HG03520 (cell line): Measurements from ENCODE around the gene RAB31.
"Not testable (repeated sequence)": the region's sequence is repeated elsewhere in the genome, so short reads cannot be mapped to it uniquely, and the experiment has no call there.

ENCODE experiments used
- ATAC-seq: cut with Tn5 transposase; IDR thresholded peaks from one replicate; pipeline ENCODE4 v1.9.1; 2021; ENCODE audit warnings: mild to moderate bottlenecking, moderate library complexity; ENCODE audit not compliant: unreplicated experiment

Gene RAB31

DNA sequence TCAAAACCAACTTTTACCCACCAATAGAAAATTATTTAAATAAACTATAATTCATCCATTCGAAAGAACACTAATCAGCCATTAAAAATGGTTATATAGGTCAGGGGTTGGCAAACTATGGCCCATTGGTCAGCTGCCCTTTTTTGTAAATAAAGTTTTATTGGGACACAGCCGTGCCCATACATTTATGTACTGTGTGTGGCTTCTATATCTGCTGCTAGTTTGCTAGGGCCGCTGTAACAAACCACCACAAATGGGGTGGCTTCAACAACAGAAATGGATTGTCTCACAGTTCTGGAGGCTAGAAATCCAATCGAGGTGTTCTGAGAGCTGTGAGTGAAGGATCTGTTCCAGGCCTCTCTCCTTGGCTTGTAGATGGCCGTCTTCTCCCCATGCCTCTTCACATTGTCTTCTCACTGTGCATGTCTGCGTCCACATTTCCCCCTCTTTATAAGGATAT lies 170.7 kb downstream of the RAB31 start:
- no peak for ATAC-seq

DNA sequence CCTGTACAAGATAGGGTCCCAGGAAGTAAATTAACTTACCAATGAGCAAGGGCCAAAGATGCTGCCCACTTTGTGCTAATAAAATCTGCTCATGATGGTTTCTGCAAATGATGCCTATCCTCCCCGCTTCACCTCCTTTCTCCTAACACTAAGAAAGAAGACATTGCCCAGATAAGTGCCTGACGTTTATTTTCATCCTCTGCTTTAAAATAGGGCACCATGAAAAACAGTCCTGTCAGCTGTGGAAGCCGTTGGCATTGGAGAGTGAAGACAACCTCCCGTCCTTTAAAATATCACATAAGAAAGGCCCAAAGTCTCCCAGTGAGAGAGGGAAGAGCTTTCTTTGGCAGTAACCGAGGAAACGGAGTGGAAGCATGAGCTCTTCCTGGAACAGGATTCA lies 176.0 kb downstream of the RAB31 start:
- no peak for ATAC-seq

DNA sequence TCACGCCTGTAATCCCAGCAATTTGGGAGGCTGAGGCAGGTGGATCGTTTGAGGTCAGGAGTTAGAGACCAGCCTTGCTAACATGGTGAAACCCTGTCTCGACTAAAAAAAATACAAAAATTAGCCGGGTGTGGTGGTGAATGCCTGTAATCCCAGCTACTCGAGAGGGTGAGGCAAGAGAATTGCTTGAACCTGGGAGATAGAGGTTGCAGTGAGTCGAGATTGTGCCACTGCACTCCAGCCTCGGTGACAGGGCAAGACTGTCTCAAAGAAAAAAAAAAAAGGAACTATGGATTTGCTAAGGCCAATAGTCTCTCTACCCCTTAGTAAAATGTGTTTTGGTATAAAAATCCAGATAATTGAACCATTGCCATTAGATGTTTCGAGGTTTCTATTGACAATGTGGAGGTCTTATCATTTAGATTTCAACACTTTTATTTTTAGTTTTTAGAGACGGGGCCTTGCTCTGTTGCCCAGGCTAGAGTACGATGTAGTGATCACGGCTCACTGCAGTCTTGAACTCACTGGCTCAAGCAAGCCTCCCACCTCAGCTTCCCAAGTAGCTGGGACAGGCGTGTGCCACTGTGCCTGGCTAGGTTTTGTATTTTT lies 176.5 kb downstream of the RAB31 start:
- no peak for ATAC-seq

DNA sequence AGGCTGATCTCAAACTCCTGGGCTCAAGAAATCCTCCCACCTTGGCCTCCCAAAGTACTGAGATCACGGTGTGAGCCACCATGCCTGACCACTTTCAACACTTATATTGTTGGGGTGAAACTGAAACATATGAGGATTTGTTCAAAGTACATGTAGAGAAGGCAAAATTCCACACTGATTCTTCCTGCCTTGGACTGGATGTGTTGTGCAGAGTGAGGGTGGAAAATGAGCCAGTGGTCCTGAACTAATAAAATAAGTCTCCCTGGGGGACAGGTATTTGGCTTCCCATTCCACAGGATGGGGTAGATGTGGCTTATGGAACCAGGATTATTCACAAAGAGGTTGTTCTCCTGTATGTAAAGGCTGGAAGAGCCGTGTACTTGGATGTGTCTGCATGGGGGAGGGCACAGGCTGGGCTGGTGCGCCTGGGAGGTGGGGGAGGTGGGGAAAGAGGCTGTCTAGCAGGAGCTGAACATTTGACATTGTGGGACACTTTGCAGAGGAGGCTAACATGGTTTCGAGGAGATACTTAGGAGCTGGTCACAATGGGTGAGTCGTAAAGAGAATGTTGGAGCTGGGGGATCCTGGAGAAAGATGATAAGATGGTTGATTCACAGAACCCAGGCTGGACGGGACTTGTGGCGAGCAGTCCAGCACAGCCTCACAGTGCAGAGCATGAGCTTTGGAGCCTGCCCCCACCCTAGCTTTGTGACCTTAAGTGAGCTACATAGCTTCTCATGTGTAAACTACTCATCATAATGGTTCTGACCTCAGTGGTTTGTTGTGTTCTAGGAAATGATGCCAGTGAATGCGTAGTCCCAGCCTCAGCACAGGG lies 177.3 kb downstream of the RAB31 start, which contains the start of gene TXNDC2:
TXNDC2 (plus strand) TSS at position 804 of the 835 bp plus-strand sequence. CDS start 708 bp downstream, outside the sequence.
- ATAC-seq = no peak

DNA sequence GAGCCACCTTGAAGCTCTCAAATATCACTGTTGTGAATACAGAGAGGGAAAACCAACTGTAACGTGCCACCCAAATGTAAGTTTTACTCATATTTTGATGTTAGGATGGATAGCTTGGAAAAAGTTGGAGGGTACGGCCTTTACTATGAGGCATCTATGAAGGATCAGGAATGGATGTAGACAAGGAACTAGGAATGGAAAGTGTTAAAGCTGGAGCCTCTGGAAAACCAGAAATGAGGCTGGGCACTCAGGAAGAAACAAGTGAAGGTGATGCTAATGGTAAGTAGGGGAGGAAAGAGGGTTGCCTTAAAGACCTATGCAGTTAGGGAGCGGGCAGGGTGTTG lies 177.9 kb downstream of the RAB31 start:
- ATAC-seq = no peak

DNA sequence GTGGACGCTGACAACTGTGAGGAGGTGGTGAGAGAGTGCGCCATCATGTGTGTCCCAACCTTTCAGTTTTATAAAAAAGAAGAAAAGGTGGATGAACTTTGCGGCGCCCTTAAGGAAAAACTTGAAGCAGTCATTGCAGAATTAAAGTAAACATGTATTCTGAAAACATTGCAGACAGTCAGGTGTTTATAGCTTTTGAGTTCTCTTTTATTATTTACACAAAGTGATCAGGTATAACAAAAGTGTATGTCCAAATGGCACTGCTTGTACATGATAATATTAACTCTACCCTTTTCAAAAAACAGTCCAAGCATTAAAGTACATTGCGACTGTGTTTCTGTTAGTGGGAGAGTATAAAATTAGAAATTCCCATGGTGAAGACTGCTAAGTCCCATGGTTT lies 179.9 kb downstream of the RAB31 start:
- ATAC-seq = no peak

DNA sequence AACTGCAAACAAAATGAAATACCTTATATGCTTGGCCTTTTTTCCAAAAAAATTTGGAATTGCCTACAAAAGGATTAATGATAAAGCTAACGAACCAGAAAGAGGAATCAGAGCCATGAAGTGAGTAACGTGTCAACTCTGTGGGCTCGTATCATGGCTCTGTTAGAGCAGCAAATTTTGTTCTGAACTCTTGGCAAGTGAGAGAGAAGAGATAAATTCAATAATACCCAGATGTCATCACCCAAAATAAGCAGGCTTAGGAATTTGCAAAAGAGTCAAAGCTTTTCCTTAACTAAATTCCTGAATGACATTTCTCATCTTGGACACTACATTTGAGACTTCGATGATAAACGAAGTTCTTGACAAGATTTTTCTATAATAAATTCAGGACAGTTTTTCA lies 182.1 kb downstream of the RAB31 start:
- ATAC-seq = no peak

DNA sequence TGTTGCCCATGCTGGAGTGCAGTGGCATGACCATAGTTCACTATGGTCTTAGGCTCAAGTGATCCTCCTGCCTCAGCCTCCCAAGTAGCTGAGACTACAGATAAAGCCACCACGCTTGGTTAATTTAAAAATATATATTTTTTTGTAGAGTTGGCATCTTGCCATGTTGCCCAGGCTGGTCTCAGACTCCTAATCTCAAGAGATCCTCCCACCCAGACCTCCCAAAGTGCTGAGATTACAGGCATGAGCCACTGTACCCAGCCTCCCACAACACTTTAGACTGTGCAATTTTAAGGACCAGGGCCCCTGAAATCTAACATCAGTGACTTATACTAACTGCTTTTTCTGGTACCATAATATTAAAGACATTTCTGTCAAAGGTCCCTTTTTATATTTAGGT lies 182.9 kb downstream of the RAB31 start:
- ATAC-seq = no peak

DNA sequence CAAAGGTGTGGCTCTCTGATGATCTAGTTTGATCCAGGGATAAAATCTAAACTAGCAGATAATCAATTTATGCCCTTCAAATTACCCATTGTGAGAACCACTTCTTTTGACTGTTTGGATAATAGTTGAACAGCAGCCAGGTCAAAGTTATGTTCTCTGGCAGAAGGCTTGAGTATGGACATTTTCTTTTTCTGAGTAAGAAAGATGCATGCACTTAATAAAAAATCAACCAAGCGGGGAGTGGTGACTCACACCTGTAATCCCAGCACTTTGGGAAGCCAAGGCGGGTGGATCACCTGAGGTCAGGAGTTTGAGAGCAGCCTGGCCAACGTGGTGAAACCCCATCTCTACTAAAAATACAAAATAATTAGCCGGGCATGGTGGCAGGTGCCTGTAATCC lies 183.4 kb downstream of the RAB31 start:
- not testable (repeated sequence) for ATAC-seq

DNA sequence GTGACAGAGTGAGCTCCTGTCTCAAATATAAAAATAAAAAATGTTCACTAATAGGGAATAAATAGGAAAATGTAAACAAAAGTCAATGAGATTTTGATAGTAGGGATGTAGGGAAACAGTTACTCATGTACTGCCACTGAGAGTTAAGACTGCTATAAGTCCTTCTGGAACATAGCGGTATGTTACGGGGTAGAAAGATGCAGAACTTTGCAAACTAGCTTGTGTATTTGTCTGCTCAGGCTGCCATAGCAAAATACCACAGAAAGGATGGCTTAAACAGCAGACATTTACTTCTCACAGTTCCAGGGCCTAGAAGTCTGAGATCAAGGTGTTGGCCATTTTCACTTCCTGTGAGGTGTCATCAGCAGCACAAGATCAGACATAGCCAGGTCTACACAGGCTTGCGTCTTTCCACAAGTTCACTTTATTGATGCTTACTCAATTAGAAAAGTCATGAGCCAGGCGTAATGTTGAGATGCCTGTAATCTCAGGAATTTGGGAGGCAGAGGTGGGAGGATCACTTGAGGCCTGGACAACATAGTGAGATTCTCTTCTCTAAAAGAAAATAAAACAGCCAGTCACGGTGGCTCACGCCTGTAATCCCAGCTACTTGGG lies 186.5 kb downstream of the RAB31 start:
- no peak for ATAC-seq

DNA sequence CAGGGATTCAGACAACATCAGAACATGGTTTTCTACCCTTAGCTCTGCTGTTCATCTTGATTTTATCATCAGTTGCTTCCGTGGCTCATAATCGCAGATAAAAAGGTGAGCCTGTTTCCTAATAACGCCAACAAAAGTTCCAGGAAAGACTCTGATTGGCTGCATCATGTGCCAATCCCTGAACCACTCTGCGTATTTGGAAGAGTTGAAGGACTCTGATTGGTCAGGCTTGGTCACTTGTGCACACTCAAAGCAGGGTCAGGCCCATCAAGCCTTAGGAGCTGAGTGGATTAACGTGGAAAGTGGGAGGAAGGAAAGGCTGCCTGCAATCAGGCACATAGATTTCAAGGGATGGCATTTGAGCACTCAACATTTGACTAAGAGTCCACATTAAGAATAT lies 189.0 kb downstream of the RAB31 start:
- ATAC-seq = no peak

DNA sequence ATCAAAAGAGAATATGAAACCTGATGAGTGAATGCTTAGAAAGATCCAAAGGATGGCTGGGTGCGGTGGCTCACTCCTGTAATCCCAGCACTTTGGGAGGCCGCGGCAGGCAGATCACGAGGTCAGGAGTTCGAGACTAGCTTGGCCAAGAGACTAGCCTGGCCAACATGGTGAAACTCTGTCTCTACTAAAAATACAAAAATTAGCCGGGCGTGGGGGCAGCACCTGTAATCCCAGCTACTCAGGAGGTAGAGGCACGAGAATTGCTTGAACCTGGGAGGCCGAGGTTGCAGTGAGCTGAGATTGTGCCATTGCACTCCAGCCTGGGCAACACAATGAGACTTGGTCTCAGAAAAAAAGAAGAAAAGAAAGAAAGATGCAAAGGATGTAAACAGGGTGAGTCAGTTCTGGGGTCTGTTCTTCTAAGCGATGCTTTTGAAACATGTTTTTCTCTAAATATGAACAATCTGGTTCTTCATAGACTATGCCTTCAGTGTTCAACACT lies 189.7 kb downstream of the RAB31 start:
- not testable (repeated sequence) for ATAC-seq

DNA sequence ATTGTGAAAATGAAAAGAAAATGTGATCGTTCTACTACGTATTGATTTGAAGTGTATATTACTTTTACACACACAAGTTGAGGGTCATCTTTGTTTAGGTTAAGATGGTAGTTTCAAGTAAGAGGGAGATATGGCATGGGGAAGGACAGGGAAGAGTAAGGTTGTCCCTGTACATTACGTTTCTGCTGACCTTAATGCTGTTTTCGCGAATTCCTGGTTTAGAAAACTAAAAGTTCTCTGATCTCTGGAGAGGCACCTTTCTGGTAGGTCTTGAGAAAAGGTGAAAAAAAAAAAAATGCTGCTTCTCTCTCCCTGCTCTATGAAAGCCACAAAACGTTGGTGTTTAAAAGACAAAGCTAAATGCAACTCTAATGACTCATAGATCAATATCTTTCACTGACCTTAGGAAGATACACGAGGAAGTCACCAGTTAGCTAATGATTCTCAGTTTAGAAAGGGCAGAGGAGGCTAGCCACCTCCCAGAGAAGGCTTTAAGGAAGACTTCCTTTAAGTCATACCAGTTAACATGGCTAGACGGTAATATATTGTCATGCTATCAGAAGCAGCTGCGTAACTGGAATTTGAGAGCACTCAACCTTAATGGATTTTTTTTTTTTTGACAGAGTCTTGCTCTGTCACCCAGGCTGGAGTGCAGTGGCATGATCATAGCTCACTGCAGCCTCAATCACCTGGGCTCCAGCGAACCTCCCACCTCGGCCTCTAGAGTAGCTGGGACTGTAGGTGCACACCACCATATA lies 190.9 kb downstream of the RAB31 start:
- ATAC-seq = no peak

DNA sequence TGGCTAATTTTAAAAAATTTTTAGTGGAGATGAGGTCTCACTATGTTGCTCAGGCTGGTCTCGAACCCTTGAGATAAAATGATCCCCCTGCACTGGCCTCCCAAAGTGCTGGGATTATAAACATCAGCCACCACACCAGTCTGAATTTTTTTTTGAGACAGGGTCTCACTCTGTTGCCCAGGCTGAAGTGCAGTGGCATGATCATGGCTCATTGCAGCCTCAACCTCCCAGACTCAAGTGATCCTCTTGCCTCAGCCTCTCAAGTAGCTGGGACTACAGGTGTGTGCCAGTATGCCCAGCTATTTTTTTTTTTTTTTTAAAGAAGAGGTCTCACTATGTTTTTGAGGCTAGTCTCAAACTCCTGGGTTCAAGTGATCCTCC lies 191.4 kb downstream of the RAB31 start:
- ATAC-seq = not testable (repeated sequence)

DNA sequence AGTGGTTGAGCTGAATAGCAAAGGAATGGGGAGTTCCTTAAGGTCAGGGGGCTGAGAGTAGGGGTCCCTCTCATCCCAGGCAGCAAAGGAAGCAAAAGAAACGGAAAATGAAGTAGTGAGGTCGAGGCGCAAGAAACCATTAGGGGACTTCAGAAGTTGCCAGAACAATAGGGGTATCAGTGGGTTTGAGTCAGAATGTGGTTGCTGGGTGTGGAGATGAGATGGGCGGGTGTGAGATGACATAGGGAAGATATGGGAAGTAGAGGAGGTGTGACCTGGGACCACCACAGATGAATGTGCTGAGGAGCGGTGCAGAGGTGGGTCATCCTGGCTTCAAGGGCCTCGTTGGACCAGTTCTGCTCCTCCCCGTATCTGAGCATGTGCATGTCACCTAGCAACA lies 192.6 kb downstream of the RAB31 start:
- ATAC-seq = no peak

DNA sequence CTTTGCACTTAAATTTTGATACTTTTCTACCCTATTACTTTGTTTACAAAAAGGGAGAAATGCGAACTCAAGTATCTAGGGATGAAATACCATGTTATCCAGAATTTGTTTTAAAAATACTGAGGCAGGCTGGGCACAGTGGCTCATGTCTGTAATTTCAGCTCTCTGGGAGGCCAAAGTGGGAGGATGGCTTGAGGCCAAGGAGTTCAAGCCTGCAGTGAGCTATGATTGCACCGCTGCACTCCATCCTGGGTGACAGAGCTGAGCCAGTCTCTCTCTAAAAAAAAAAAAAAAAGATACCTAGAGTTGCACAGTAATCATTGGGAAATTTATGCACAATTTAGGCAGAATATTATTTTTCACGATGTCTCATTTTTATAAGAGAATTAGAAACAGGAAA lies 193.3 kb downstream of the RAB31 start:
- no peak for ATAC-seq

DNA sequence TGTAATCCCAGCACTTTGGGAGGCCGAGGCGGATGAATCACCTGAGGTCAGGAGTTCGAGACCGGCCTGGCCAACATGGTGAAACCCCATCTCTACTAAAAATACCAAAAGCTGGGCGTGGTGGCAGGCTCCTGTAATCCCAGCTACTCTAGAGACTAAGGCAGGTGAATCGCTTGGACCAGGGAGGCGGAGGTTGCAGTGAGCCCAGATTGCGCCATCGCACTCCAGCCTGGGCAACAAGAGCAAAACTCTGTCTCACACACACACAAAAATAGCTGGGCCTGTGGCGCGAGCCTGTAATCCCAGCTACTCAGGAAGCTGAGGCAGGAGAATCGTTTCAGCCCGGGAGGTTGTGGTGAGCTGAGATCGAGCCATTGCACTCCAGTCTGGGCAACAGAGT lies 194.2 kb downstream of the RAB31 start:
- ATAC-seq = not testable (repeated sequence)

DNA sequence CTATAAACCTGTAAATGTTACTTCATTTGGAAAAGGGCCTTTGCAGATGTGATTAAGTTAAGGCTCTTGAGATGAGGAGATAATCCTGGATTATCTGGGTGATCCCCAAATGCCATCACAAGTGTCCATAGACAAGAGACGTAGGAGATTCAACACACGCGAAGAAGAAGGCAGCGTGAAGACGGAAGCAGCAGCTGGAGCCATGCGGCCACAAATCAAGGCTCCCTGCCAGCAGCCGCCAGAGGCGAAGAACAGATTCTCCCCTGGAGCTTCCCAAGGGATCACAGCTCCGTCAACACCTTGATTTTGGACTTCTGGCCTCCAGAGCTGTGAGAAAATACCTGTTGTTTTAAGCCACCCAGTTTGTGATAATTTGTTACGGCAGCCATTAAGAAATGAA lies 194.7 kb downstream of the RAB31 start:
- ATAC-seq = no peak

DNA sequence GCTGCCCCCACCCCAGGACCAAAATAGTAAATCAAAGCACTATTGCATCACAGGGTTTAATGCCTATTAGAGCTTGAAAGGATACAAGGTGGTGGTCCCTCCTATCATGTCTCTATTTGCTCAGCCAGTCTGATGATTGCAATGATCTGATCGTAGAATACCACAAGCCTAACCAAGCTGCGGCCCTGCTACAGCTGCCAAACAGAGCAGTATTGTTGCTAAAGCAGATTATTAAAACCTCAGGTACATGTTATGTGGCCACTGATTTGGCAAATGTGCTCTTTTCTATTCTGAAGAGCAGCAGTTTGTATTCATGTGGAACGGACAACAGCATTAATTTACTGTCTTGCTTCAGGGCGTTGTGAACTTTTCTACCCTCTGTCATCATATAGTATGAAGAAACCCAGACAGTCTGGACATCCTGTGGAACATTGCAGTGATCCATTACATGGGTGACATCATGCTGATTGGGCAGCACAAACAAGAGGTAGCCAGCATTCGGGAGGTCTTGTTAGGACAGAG lies 197.4 kb downstream of the RAB31 start:
- ATAC-seq = no peak

DNA sequence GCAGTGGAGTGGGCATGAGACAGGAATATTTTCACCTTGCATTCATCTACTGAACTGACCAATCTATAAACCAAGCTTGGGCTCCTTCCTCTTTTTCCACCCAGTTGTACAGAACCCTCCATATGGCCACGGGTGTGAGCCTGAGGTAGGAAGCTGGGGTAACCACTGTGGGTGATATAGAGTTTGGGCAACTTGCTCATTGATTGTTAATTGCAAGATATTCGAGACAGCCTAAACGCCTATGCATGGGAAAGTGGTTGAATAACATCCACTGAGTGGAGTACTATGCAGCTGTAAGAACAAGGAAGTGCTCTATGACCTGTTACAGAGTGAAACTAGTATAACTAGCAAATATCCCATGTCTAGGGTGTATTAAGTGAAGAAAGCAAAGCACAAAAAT lies 198.4 kb downstream of the RAB31 start:
- no peak for ATAC-seq

DNA sequence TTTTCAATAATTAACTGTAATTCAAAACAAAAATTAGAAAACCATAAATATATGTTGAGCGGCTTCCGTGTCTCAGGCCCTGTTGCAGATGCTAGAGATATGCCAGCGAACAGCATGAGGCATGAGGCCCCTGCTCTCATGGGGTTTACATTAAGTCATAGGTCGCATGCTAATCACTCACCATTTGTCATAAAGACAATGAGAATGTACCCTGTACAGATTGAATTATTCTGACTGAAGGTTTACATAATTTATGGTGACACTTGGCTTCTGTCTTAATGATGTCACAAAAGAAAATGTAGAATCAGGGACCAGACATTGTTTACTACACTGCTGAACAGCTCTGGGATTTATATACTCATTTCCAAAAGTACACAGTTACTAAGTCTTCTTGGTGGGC lies 199.8 kb downstream of the RAB31 start:
- ATAC-seq = no peak
